SK-N-SH (cell line): Measurements from ENCODE around the gene SEMA3C. TPM values are rescaled to one million over a fixed set of nuclear protein-coding genes. Genes with fewer than 3 reads are reported as not detected.
A peak's percentile ranks its signal among the peaks of the same experiment; 100 is the strongest.

Experiments
- CTCF ChIA-PET: fragments of 300-600, 350-600 bp; formaldehyde crosslinking; extraction: SDS; loops from one replicate; lab custom pipeline; 2021; lab: Yijun Ruan, JAX
- POLR2A ChIA-PET: fragments of 350-600 bp; sonication (Branson Sonifier 250); formaldehyde crosslinking; extraction: SDS; loops from one replicate; lab custom pipeline; 2020; ENCODE audit warnings: antibody characterized with exemption, inconsistent platforms; lab: Yijun Ruan, JAX
- DNase-seq: peaks from one replicate; pipeline ENCODE4 v3.0.0; 2012
- H2AFZ ChIP-seq: fragments of 200-600 bp; sonication (generic); 2 replicates; pipeline ENCODE4 v1.8.1; 2016; ENCODE audit warnings: antibody characterized with exemption, mild to moderate bottlenecking, low read depth
- H3F3A ChIP-seq: fragments of 200-600 bp; sonication (generic); replicated peaks from 2 replicates; pipeline ENCODE3; 2016; ENCODE audit warnings: antibody characterized with exemption, mild to moderate bottlenecking; ENCODE audit not compliant: insufficient read depth
- H3K27ac ChIP-seq, 2 experiments: fragments of 200-500 bp in 1 of 2; fragments of 200-600 bp in 1 of 2; sonication (Bioruptor generic) in 1 of 2; sonication (generic), shearing (Covaris generic) in 1 of 2; 2 replicates each; pipeline versions ENCODE4 v1.5.1 to v1.6.1; 2014 to 2016; ENCODE audit warnings: low read depth in 2 of 2, inconsistent platforms in 1 of 2, low read length in 1 of 2, mild to moderate bottlenecking in 1 of 2, mixed read lengths in 1 of 2
- H3K27me3 ChIP-seq: fragments of 200-600 bp; sonication (generic), shearing (Covaris generic); 2 replicates; pipeline ENCODE4 v1.6.1; 2016; ENCODE audit warnings: mixed run types; ENCODE audit not compliant: insufficient read depth
- H3K36me3 ChIP-seq, 2 experiments: fragments of 200-500 bp in 1 of 2; fragments of 200-600 bp in 1 of 2; sonication (Bioruptor generic) in 1 of 2; sonication (generic) in 1 of 2; replicated peaks in 1 of 2; 2 replicates each; pipeline versions ENCODE3 to v1.5.1; 2014 to 2016; ENCODE audit warnings: low read length in 1 of 2, mild to moderate bottlenecking in 1 of 2; ENCODE audit not compliant: insufficient read depth in 2 of 2, control insufficient read depth in 1 of 2
- H3K4me1 ChIP-seq, 2 experiments: fragments of 200-500 bp in 1 of 2; fragments of 200-600 bp in 1 of 2; sonication (Bioruptor generic) in 1 of 2; sonication (generic), shearing (Covaris generic) in 1 of 2; 2 replicates each; pipeline versions ENCODE4 v1.5.1 to v1.6.1; 2014 to 2016; ENCODE audit warnings: low read depth in 1 of 2, low read length in 1 of 2, mixed run types in 1 of 2; ENCODE audit not compliant: insufficient read depth in 2 of 2, control insufficient read depth in 1 of 2
- H3K4me2 ChIP-seq: fragments of 200-600 bp; sonication (generic), shearing (Covaris generic); 2 replicates; pipeline ENCODE4 v1.6.1; 2017; ENCODE audit warnings: mixed run types
- H3K4me3 ChIP-seq, 2 experiments: fragments of 200-500 bp in 1 of 2; fragments of 200-600 bp in 1 of 2; sonication (Bioruptor generic) in 1 of 2; sonication (generic), shearing (Covaris generic) in 1 of 2; 2 replicates each; pipeline versions ENCODE4 v1.5.1 to v1.8.1; 2014 to 2016; ENCODE audit warnings: low read depth in 2 of 2, inconsistent platforms in 1 of 2, low read length in 1 of 2, mild to moderate bottlenecking in 1 of 2, mixed read lengths in 1 of 2, moderate library complexity in 1 of 2
- H3K79me2 ChIP-seq: fragments of 200-600 bp; sonication (generic); 2 replicates; pipeline ENCODE4 v1.8.1; 2017; ENCODE audit warnings: mild to moderate bottlenecking; ENCODE audit not compliant: insufficient read depth
- H3K9ac ChIP-seq: fragments of 200-600 bp; sonication (generic); 2 replicates; pipeline ENCODE4 v1.6.1; 2017; ENCODE audit warnings: mixed run types
- H3K9me2 ChIP-seq: fragments of 200-600 bp; sonication (generic); 2 replicates; pipeline ENCODE4 v1.6.1; 2017; ENCODE audit warnings: mixed run types
- H3K9me3 ChIP-seq: fragments of 200-600 bp; sonication (generic); 2 replicates; pipeline ENCODE4 v1.6.1; 2017; ENCODE audit warnings: mixed run types, mild to moderate bottlenecking, moderate library complexity
- H4K20me1 ChIP-seq: fragments of 200-600 bp; sonication (generic); 2 replicates; pipeline ENCODE4 v1.6.1; 2017; ENCODE audit warnings: mild to moderate bottlenecking, mixed run types; ENCODE audit not compliant: insufficient read depth
- CHD2 ChIP-seq: fragments of 150-350 bp; IDR thresholded peaks from 2 replicates; pipeline ENCODE4 v1.6.1; 2018; ENCODE audit warnings: low read length; ENCODE audit not compliant: partially characterized antibody
- EP300 ChIP-seq, 2 experiments: IDR thresholded peaks; 2 replicates each; pipeline versions ENCODE4 v1.4.0 to v1.6.1; 2012; ENCODE audit warnings: borderline replicate concordance in 1 of 2, low read depth in 1 of 2, low read length in 1 of 2
- FOSL2 ChIP-seq: IDR thresholded peaks from 2 replicates; pipeline ENCODE4 v1.4.0; 2012; ENCODE audit warnings: low read depth, mild to moderate bottlenecking, moderate library complexity, borderline replicate concordance
- JUND ChIP-seq: IDR thresholded peaks from 2 replicates; pipeline ENCODE4 v1.4.0; 2012
- RAD21 ChIP-seq: IDR thresholded peaks from 2 replicates; pipeline ENCODE4 v1.6.1; 2012; ENCODE audit warnings: mild to moderate bottlenecking, low read length
- REST ChIP-seq: IDR thresholded peaks from 2 replicates; pipeline ENCODE4 v1.6.1; 2012; ENCODE audit warnings: mild to moderate bottlenecking, low read depth, low read length, moderate library complexity
- TCF12 ChIP-seq: IDR thresholded peaks from 2 replicates; pipeline ENCODE4 v1.4.0; 2012
- WGBS: methylation state at CpG from one replicate; pipeline ENCODE4 v1.1.6; 2017; ENCODE audit warnings: low lambda C conversion rate; 5-methylcytosine and 5-hydroxymethylcytosine counted together
- polyA plus RNA-seq, 3 experiments: library from polyadenylated mRNA; depleted of rRNA; stranded (reverse); fragments of >200 nt; gene quantifications; 2 replicates each; pipeline ENCODE4 v1.2.3, GENCODE V29; 2012
- TF ChIP-seq, protein P1 (sequence below): fragments of 200-600 bp; sonication (generic); IDR thresholded peaks from 2 replicates; pipeline ENCODE4 v1.6.1; 2017; ENCODE audit warnings: antibody characterized with exemption, mild to moderate bottlenecking, moderate library complexity
- TF ChIP-seq, protein P2 (sequence below): fragments of 150-350 bp; IDR thresholded peaks from 2 replicates; pipeline ENCODE4 v1.6.1; 2016; ENCODE audit warnings: mild to moderate bottlenecking, low read depth, low read length

The SEMA3C gene
- polyA plus RNA-seq, 1 of the 3 experiments (the other 2 are of a cell fraction): 51.1 TPM

DNA sequence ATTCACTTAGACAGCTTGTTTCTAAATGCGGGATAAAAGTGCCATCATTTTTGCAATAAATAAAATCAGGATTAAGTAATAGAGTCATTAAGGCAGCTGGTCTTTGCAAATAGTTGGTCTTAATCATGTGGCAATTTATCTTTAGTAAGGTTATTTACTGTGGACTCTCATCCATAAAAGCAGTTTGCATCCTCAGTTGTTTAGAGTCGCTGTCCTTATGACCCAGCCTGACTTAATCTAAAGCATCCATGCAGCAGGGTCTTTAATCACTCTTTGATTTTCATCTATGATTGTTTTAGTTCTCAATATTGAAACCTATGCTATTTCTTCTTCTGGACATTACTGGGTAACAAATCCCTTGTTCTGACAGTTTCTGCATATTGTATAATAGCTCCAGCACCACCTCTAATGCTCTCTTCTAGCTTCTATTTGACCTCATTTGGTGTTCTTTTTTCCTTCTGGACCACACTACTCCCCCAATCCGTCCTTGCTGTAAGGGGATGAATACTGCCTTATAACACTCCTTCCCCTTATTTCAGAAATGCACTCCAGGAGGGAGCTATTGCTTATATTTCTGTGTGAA, 185.4 kb downstream of the SEMA3C start:
- H2AFZ ChIP-seq: no peak overlapping the region
- no peaks in the 10 kb centered on the region for H3K9me2 ChIP-seq
- no peaks in the 10 kb centered on the region for H3K79me2 ChIP-seq
- no peaks in the 10 kb centered on the region for H3K36me3 ChIP-seq
- H3K4me1 ChIP-seq: peaks cover 0 to 4% of the 10 kb centered on the region in 2 experiments; a peak in 2 of 4 replicates
- no peak overlapping the region for H3K9ac ChIP-seq
- H3F3A ChIP-seq: no peaks in the 10 kb centered on the region
- H3K27me3 ChIP-seq: no peaks in the 10 kb centered on the region
- H4K20me1 ChIP-seq: no peaks in the 10 kb centered on the region
- POLR2A ChIA-PET: no interaction called here
- CTCF ChIA-PET: interaction anchor here (0.8 to 1.3 kb wide), 3 partner anchors 16 to 299 kb away, joined by 3 to 6 read pairs (median 3); no protein-coding TSS in a partner anchor
- DNase-seq: no peak
- no peak overlapping the region for H3K4me2 ChIP-seq
- H3K4me3 ChIP-seq: no peak overlapping the region
- WGBS: 53% methylated on average over 3 of the region's 3 CpGs
- H3K27ac ChIP-seq: no peak overlapping the region
- TF ChIP-seq EP300 (IDR thresholded peaks at IDR 0.05; ENCODE audit: borderline replicate concordance in 1 of 2, low read depth in 1 of 2, low read length in 1 of 2) (no peak), RAD21 (no peak), REST (no peak), JUND (no peak), TCF12 (no peak), FOSL2 (no peak), CHD2 (no peak)
- TF ChIP-seq, protein P1, sequence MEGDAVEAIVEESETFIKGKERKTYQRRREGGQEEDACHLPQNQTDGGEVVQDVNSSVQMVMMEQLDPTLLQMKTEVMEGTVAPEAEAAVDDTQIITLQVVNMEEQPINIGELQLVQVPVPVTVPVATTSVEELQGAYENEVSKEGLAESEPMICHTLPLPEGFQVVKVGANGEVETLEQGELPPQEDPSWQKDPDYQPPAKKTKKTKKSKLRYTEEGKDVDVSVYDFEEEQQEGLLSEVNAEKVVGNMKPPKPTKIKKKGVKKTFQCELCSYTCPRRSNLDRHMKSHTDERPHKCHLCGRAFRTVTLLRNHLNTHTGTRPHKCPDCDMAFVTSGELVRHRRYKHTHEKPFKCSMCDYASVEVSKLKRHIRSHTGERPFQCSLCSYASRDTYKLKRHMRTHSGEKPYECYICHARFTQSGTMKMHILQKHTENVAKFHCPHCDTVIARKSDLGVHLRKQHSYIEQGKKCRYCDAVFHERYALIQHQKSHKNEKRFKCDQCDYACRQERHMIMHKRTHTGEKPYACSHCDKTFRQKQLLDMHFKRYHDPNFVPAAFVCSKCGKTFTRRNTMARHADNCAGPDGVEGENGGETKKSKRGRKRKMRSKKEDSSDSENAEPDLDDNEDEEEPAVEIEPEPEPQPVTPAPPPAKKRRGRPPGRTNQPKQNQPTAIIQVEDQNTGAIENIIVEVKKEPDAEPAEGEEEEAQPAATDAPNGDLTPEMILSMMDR: no peak
- no peaks in the 10 kb centered on the region for H3K9me3 ChIP-seq

GRCh38 chr7:80732630-80733029, 186.2 kb downstream of the SEMA3C start:
- ChIA-PET POLR2A (no interaction called here), CTCF (interaction anchor here (1.3 to 1.6 kb wide), 3 partner anchors 10 to 33 kb away, joined by 3 to 6 read pairs (median 3); no protein-coding TSS in a partner anchor)
- Histone ChIP-seq H3K36me3 (no peaks in the 10 kb centered on the region), H3K9me2 (no peaks in the 10 kb centered on the region), H3F3A (no peaks in the 10 kb centered on the region), H3K9ac (no peak overlapping the region), H3K4me2 (no peak overlapping the region), H2AFZ (no peak overlapping the region), H3K4me1 (peaks cover 0 to 4% of the 10 kb centered on the region in 2 experiments; a peak in 2 of 4 replicates), H3K9me3 (no peaks in the 10 kb centered on the region), H3K27me3 (no peaks in the 10 kb centered on the region), H4K20me1 (no peaks in the 10 kb centered on the region), H3K79me2 (no peaks in the 10 kb centered on the region), H3K4me3 (no peak overlapping the region), H3K27ac (no peak overlapping the region)
- no peak for DNase-seq
- TF ChIP-seq, protein P2, sequence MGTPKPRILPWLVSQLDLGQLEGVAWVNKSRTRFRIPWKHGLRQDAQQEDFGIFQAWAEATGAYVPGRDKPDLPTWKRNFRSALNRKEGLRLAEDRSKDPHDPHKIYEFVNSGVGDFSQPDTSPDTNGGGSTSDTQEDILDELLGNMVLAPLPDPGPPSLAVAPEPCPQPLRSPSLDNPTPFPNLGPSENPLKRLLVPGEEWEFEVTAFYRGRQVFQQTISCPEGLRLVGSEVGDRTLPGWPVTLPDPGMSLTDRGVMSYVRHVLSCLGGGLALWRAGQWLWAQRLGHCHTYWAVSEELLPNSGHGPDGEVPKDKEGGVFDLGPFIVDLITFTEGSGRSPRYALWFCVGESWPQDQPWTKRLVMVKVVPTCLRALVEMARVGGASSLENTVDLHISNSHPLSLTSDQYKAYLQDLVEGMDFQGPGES: no peak
- TF ChIP-seq, protein P1: peak; percentile 50
- WGBS: 65% methylated on average over 6 of the region's 6 CpGs
